Ectodermal cell (in vitro differentiated cells): ENCODE results near the gene ABCA12.

Experiments
- H3K27ac ChIP-seq: 2 replicates; pipeline ENCODE4 v1.7.0; 2013; ENCODE audit warnings: mild to moderate bottlenecking, low read depth, low read length; ENCODE audit not compliant: insufficient read depth, poor library complexity, severe bottlenecking
- H3K27me3 ChIP-seq: 2 replicates; pipeline ENCODE4 v1.7.0; 2013; ENCODE audit warnings: mild to moderate bottlenecking, low read length; ENCODE audit not compliant: insufficient read depth, control insufficient read depth, poor library complexity, severe bottlenecking
- H3K36me3 ChIP-seq: one replicate; pipeline ENCODE4 v1.7.0; 2013; ENCODE audit warnings: low read length; ENCODE audit not compliant: control insufficient read depth, insufficient read depth
- H3K4me1 ChIP-seq: one replicate; pipeline ENCODE4 v1.7.0; 2013; ENCODE audit warnings: low read length; ENCODE audit not compliant: control insufficient read depth, insufficient read depth
- H3K4me3 ChIP-seq: 2 replicates; pipeline ENCODE4 v1.7.0; 2013; ENCODE audit warnings: low read depth, low read length, control low read depth; ENCODE audit not compliant: insufficient read depth
- H3K9me3 ChIP-seq: 2 replicates; pipeline ENCODE4 v1.7.0; 2013; ENCODE audit warnings: mild to moderate bottlenecking, low read length, moderate library complexity; ENCODE audit not compliant: control insufficient read depth
- WGBS, 2 experiments: methylation state at CpG; one replicate each; pipeline ENCODE4 v1.1.7; 2013; ENCODE audit warnings: missing lambda C conversion rate in 2 of 2; 5-methylcytosine and 5-hydroxymethylcytosine counted together

The ABCA12 gene

GRCh38 chr2:215160081-215160480 is 21.7 kb upstream of the ABCA12 start:
- Histone ChIP-seq H3K27me3 (no peaks in the 10 kb centered on the region), H3K4me1 (no peaks in the 10 kb centered on the region), H3K9me3 (no peaks in the 10 kb centered on the region), H3K4me3 (no peak overlapping the region), H3K36me3 (no peaks in the 10 kb centered on the region), H3K27ac (no peak overlapping the region)
- WGBS, 2 experiments, result 100% methylated on average over 1 of the region's 1 CpG; no CpG with 5 or more reads in 1 of the 2 experiments

- Histone ChIP-seq H3K4me1 (no peaks in the 10 kb centered on the region), H3K27ac (no peak overlapping the region), H3K4me3 (no peak overlapping the region), H3K9me3 (no peaks in the 10 kb centered on the region), H3K36me3 (no peaks in the 10 kb centered on the region), H3K27me3 (no peaks in the 10 kb centered on the region)
- 86 to 100% methylated on average over 1 of the region's 2 CpGs for WGBS, 2 experiments
These were observed 18.0 kb upstream of the ABCA12 start for GRCh38 chr2:215156453-215156852.

GRCh38 chr2:215149894-215150293 is 11.5 kb upstream of the ABCA12 start:
- Histone ChIP-seq H3K27ac (no peak overlapping the region), H3K27me3 (no peaks in the 10 kb centered on the region), H3K36me3 (no peaks in the 10 kb centered on the region), H3K4me1 (no peaks in the 10 kb centered on the region), H3K4me3 (no peak overlapping the region), H3K9me3 (no peaks in the 10 kb centered on the region)
- WGBS, 2 experiments, result 93 to 95% methylated on average over 1 of the region's 1 CpG

GRCh38 chr2:215149486-215149885 is 11.1 kb upstream of the ABCA12 start:
- H3K27ac ChIP-seq, result no peak overlapping the region
- H3K4me3 ChIP-seq, result no peak overlapping the region
- WGBS, 2 experiments, result 80% methylated on average over 1 of the region's 1 CpG
- H3K36me3 ChIP-seq, result no peaks in the 10 kb centered on the region
- no peaks in the 10 kb centered on the region for H3K9me3 ChIP-seq
- H3K4me1 ChIP-seq, result no peaks in the 10 kb centered on the region
- H3K27me3 ChIP-seq, result no peaks in the 10 kb centered on the region

GRCh38 chr2:215149060-215149459 is 10.6 kb upstream of the ABCA12 start:
- Histone ChIP-seq H3K4me3 (no peak overlapping the region), H3K27me3 (no peaks in the 10 kb centered on the region), H3K27ac (no peak overlapping the region), H3K4me1 (no peaks in the 10 kb centered on the region), H3K36me3 (no peaks in the 10 kb centered on the region), H3K9me3 (no peaks in the 10 kb centered on the region)
- 96% methylated on average over 2 of the region's 2 CpGs; no CpG with 5 or more reads in 1 of the 2 experiments for WGBS, 2 experiments

GRCh38 chr2:215145611-215146010 is 7.2 kb upstream of the ABCA12 start:
- no peaks in the 10 kb centered on the region for H3K36me3 ChIP-seq
- no peak overlapping the region for H3K4me3 ChIP-seq
- H3K27ac ChIP-seq, result no peak overlapping the region
- 97% methylated on average over 3 of the region's 3 CpGs for WGBS, 2 experiments
- H3K9me3 ChIP-seq, result no peaks in the 10 kb centered on the region
- H3K4me1 ChIP-seq, result no peaks in the 10 kb centered on the region
- no peaks in the 10 kb centered on the region for H3K27me3 ChIP-seq

- Histone ChIP-seq H3K4me1 (no peaks in the 10 kb centered on the region), H3K27me3 (no peaks in the 10 kb centered on the region), H3K36me3 (no peaks in the 10 kb centered on the region), H3K27ac (no peak overlapping the region), H3K4me3 (no peak overlapping the region), H3K9me3 (no peaks in the 10 kb centered on the region)
- 92 to 94% methylated on average over 4 of the region's 5 CpGs for WGBS, 2 experiments
These were observed 5.9 kb upstream of the ABCA12 start for GRCh38 chr2:215144106-215144875.

- Histone ChIP-seq H3K4me3 (no peak overlapping the region), H3K27ac (no peak overlapping the region), H3K27me3 (no peaks in the 10 kb centered on the region), H3K9me3 (no peaks in the 10 kb centered on the region), H3K4me1 (no peaks in the 10 kb centered on the region), H3K36me3 (no peaks in the 10 kb centered on the region)
These were observed 5.0 kb upstream of the ABCA12 start for GRCh38 chr2:215143458-215143857.

- WGBS, 2 experiments, result 98 to 100% methylated on average over 1 to 2 of the region's 2 CpGs
- no peak overlapping the region for H3K4me3 ChIP-seq
- H3K4me1 ChIP-seq, result no peaks in the 10 kb centered on the region
- no peak overlapping the region for H3K27ac ChIP-seq
- no peaks in the 10 kb centered on the region for H3K27me3 ChIP-seq
- H3K36me3 ChIP-seq, result no peaks in the 10 kb centered on the region
- no peaks in the 10 kb centered on the region for H3K9me3 ChIP-seq
These were observed 3.3 kb upstream of the ABCA12 start for GRCh38 chr2:215141706-215142105.

- Histone ChIP-seq H3K9me3 (no peaks in the 10 kb centered on the region), H3K4me3 (no peak overlapping the region), H3K36me3 (no peaks in the 10 kb centered on the region), H3K27me3 (no peaks in the 10 kb centered on the region), H3K27ac (no peak overlapping the region), H3K4me1 (no peaks in the 10 kb centered on the region)
- WGBS, 2 experiments, result 91 to 95% methylated on average over 4 of the region's 4 CpGs
These were observed 1.8 kb upstream of the ABCA12 start for GRCh38 chr2:215140166-215140707.
